Loucy (cell line): ENCODE data around the gene PPP3CB.
"Not testable (repeated sequence)": the region's sequence is repeated elsewhere in the genome, so short reads cannot be mapped to it uniquely, and the experiment has no call there.

ENCODE experiments used
- H2AFZ ChIP-seq: fragments of 200-600 bp; sonication (generic); 2 replicates; pipeline ENCODE4 v1.6.0; 2016; ENCODE audit warnings: antibody characterized with exemption, mild to moderate bottlenecking, low read length, moderate library complexity
- H3F3A ChIP-seq: fragments of 200-600 bp; 2 replicates; pipeline ENCODE4 v1.6.0; 2016; ENCODE audit warnings: antibody characterized with exemption, low read depth, mild to moderate bottlenecking
- H3K27me3 ChIP-seq: fragments of 200-600 bp; sonication (generic); 2 replicates; pipeline ENCODE4 v1.6.1; 2014; ENCODE audit warnings: low read length, mild to moderate bottlenecking; ENCODE audit not compliant: insufficient read depth, poor library complexity, severe bottlenecking
- H3K36me3 ChIP-seq: fragments of 200-600 bp; sonication (generic); 2 replicates; pipeline ENCODE4 v1.6.1; 2016; ENCODE audit warnings: low read length; ENCODE audit not compliant: insufficient read depth
- H3K4me1 ChIP-seq: fragments of 200-600 bp; sonication (generic); 2 replicates; pipeline ENCODE4 v1.5.1; 2014; ENCODE audit warnings: low read length, mild to moderate bottlenecking; ENCODE audit not compliant: insufficient read depth, poor library complexity, severe bottlenecking
- H3K4me2 ChIP-seq: fragments of 200-600 bp; sonication (generic); 2 replicates; pipeline ENCODE4 v1.6.0; 2014; ENCODE audit warnings: antibody characterized with exemption, low read length, low read depth, mild to moderate bottlenecking; ENCODE audit not compliant: poor library complexity, severe bottlenecking
- H3K4me3 ChIP-seq: fragments of 200-600 bp; sonication (generic); 2 replicates; pipeline ENCODE4 v1.5.1; 2014; ENCODE audit warnings: low read length, mild to moderate bottlenecking, mixed read lengths; ENCODE audit not compliant: poor library complexity, severe bottlenecking
- H3K79me2 ChIP-seq: fragments of 200-600 bp; sonication (generic); 2 replicates; pipeline ENCODE4 v1.6.1; 2014; ENCODE audit warnings: low read length; ENCODE audit not compliant: insufficient read depth
- H3K9ac ChIP-seq: fragments of 200-600 bp; sonication (generic); 2 replicates; pipeline ENCODE4 v1.6.0; 2014; ENCODE audit warnings: mild to moderate bottlenecking, low read depth, low read length, moderate library complexity; ENCODE audit not compliant: poor library complexity, severe bottlenecking
- H3K9me2 ChIP-seq: fragments of 200-600 bp; sonication (generic); replicated peaks from 2 replicates; pipeline ENCODE4 v1.6.1; 2016; ENCODE audit warnings: low read depth, low read length, mixed read lengths
- H3K9me3 ChIP-seq: fragments of 200-600 bp; sonication (generic); 2 replicates; pipeline ENCODE4 v1.6.1; 2014; ENCODE audit warnings: mild to moderate bottlenecking, antibody characterized with exemption, low read length, low read depth; ENCODE audit not compliant: insufficient read depth
- H4K20me1 ChIP-seq: fragments of 200-600 bp; sonication (generic); 2 replicates; pipeline ENCODE4 v1.6.0; 2014; ENCODE audit warnings: antibody characterized with exemption, low read length, mild to moderate bottlenecking; ENCODE audit not compliant: insufficient read depth, poor library complexity, severe bottlenecking
- EZH2phosphoT487 ChIP-seq: fragments of 200-600 bp; IDR thresholded peaks from 2 replicates; pipeline ENCODE4 v1.6.1; 2018; ENCODE audit warnings: antibody characterized with exemption, mild to moderate bottlenecking, moderate library complexity, borderline replicate concordance
- TF ChIP-seq, protein P1 (sequence below): fragments of 200-600 bp; sonication (generic); conservative IDR thresholded peaks from 2 replicates; pipeline ENCODE4 v1.5.1; 2014; ENCODE audit warnings: mild to moderate bottlenecking, antibody characterized with exemption, low read length

PPP3CB gene

DNA sequence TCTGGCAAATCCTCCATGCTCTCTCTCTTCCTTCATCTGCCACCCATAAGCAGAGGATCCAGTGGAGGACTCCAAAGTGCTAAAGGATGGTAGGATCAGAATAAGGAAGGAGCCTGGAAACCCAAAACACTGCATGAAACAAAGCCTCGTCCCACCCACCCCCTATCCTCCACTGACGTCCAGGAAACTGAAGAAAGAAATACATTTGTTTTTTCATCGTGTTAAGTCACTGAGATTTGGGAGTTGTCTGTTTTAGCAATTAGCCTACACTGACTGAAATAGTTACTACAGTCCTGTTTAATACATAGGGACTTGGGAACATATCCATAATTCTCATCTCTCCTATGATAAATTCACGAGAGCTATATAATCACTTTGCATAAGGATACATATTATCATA, 96.8 kb downstream of the PPP3CB start:
- Histone ChIP-seq H3K4me1 (no peaks in the 10 kb centered on the region), H4K20me1 (no peaks in the 10 kb centered on the region), H3K9me2 (no peaks in the 10 kb centered on the region), H3K9me3 (no peaks in the 10 kb centered on the region), H3K27me3 (no peaks in the 10 kb centered on the region), H3K4me3 (no peak overlapping the region), H2AFZ (no peak overlapping the region), H3K36me3 (peaks cover 34% of the 10 kb centered on the region), H3F3A (peaks cover 6% of the 10 kb centered on the region; the same call in 1 of the 2 replicates), H3K79me2 (peaks cover 25% of the 10 kb centered on the region), H3K4me2 (no peak overlapping the region), H3K9ac (no peak overlapping the region)
- no peak for TF ChIP-seq EZH2phosphoT487
- TF ChIP-seq, protein P1, sequence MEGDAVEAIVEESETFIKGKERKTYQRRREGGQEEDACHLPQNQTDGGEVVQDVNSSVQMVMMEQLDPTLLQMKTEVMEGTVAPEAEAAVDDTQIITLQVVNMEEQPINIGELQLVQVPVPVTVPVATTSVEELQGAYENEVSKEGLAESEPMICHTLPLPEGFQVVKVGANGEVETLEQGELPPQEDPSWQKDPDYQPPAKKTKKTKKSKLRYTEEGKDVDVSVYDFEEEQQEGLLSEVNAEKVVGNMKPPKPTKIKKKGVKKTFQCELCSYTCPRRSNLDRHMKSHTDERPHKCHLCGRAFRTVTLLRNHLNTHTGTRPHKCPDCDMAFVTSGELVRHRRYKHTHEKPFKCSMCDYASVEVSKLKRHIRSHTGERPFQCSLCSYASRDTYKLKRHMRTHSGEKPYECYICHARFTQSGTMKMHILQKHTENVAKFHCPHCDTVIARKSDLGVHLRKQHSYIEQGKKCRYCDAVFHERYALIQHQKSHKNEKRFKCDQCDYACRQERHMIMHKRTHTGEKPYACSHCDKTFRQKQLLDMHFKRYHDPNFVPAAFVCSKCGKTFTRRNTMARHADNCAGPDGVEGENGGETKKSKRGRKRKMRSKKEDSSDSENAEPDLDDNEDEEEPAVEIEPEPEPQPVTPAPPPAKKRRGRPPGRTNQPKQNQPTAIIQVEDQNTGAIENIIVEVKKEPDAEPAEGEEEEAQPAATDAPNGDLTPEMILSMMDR = no peak

DNA sequence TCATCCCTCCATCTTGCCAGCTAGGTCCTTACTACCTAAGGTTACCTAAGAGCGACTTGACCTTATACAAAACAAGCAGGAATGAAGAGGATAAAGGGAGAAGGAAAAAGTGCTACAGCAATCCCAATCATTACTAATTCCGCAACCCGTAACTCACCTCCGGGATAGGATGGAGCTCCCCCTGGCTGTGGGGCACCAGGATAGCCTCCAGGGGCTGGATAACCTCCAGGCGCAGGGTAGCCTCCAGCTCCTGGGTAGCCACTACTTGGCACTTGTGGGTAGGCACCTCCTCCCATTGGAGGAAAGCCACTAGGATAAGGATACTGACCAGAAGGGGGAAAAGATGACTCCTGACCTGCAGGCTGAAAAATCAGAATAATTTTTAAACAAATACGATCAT, 97.8 kb downstream of the PPP3CB start:
- no peaks in the 10 kb centered on the region for H4K20me1 ChIP-seq
- peaks cover 34% of the 10 kb centered on the region for H3K36me3 ChIP-seq
- no peak overlapping the region for H2AFZ ChIP-seq
- no peak overlapping the region for H3K9ac ChIP-seq
- no peaks in the 10 kb centered on the region for H3K9me2 ChIP-seq
- TF ChIP-seq, protein P1 = peak; percentile 28; the same call in 1 of the 2 replicates
- no peak for TF ChIP-seq EZH2phosphoT487
- H3K27me3 ChIP-seq = no peaks in the 10 kb centered on the region
- no peak overlapping the region for H3K4me2 ChIP-seq
- no peaks in the 10 kb centered on the region for H3K4me1 ChIP-seq
- no peaks in the 10 kb centered on the region for H3K9me3 ChIP-seq
- no peak overlapping the region for H3K4me3 ChIP-seq
- H3K79me2 ChIP-seq = peaks cover 14% of the 10 kb centered on the region
- H3F3A ChIP-seq = peaks cover 6% of the 10 kb centered on the region; the same call in 1 of the 2 replicates

DNA sequence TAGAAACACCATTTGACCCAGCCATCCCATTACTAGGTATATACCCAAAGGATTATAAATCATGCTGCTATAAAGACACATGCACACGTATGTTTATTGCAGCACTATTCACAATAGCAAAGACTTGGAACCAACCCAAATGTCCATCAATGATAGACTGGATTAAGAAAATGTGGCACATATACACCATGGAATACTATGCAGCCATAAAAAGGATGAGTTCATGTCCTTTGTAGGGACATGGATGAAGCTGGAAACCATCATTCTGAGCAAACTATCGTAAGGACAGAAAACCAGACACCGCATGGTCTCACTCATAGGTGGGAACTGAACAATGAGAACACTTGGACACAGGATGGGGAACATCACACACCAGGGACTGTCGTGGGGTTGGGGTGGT, 101.5 kb downstream of the PPP3CB start:
- not testable (repeated sequence) for H2AFZ ChIP-seq, H3K4me1 ChIP-seq, H3K4me3 ChIP-seq, H3K79me2 ChIP-seq, H3K4me2 ChIP-seq, H3K27me3 ChIP-seq, H3K9me3 ChIP-seq, H3K9me2 ChIP-seq, H3K9ac ChIP-seq, H4K20me1 ChIP-seq, H3F3A ChIP-seq
- H3K36me3 ChIP-seq = peaks cover 51% of the 10 kb centered on the region

DNA sequence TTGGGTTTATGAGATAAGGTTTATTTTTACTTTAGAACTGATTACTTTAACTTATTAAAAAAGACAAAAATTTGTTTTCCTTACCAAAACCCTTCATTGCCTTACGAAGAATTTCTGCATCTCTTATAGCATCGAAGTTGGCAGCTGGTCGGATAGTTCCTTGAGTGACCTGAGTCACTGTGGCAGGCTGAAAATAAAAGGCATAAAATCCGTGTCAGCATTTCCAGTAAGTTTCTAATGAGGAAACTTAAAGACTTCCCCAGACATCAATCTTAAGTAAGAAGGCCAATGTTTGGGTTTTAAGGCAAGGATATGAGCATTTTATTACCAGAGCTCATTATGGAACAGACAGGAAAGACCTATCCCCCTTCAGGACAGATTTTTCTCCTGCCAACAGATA, 107.6 kb downstream of the PPP3CB start:
- Histone ChIP-seq H3K27me3 (no peaks in the 10 kb centered on the region), H3K4me1 (no peaks in the 10 kb centered on the region), H3K9ac (no peak overlapping the region), H3K79me2 (no peaks in the 10 kb centered on the region), H3K9me3 (no peaks in the 10 kb centered on the region), H2AFZ (no peak overlapping the region), H3K36me3 (peaks cover 73% of the 10 kb centered on the region; the same call in 1 of the 2 replicates), H3K9me2 (no peaks in the 10 kb centered on the region), H3K4me3 (no peak overlapping the region), H3K4me2 (no peak overlapping the region), H4K20me1 (no peaks in the 10 kb centered on the region), H3F3A (no peaks in the 10 kb centered on the region)
- no peak for TF ChIP-seq EZH2phosphoT487
- TF ChIP-seq, protein P1 = no peak
